GM19099 (cell line): ENCODE measurements around the gene SMC6.

Experiments used
- POLR2A ChIP-seq: IDR thresholded peaks from 3 replicates; pipeline ENCODE4 v1.6.1; 2011; ENCODE audit warnings: low read depth; ENCODE audit not compliant: insufficient read length; ENCODE audit errors: extremely low read depth

Gene SMC6

DNA sequence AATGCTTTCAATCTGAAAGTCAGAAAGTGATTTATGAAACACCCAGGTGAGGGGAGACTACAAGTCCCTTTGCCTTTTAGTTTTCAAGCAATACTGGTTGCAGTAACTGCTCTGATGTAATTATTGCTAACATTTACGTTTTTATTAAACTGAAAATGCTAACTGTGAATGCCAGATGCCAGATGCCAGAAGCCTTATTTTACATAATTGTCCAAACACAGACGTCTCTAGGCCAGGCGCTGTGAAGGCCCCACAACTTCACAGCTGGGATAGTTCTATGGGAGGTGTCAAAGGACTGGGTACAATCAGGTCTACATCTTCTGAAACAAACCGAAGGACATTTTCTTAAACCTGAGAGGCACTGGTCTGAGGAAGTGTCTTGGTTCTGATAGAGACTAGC is 35.2 kb upstream of the SMC6 start:
- no peak for TF ChIP-seq POLR2A

DNA sequence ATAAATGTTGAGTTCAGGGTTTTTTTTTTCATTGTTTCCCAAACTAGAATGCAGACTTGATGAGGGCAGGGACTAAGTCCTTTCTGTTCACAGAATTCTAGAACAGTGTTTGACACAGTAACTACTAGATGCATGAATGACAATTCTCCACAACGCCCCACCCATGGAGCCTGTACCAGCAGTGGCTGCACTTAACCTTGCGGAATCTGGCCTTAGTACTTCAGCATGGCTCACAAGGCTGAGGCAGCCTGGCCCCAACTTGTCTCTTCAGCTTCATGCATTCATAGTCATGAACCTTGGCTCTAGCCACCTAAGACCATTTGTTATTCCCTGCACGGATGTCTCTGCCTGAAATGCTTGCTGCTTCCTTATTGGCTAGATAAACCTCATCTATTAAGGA is 33.1 kb upstream of the SMC6 start:
- no peak for TF ChIP-seq POLR2A

DNA sequence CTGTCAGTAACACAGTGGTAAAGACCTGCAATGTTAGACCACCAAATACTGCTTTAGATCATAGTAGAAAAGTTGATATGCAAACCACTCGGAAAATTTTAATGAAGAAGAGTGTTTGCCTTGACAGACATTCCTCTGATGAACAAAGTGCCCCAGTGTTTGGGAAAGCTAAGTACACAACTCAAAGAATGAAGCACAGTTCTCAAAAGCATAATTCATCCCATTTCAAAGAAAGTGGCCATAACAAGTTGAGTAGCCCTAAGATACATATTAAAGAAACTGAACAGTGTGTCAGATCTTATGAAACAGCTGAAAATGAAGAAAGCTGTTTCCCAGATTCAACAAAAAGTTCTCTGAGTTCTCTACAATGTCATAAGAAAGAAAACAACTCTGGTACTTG is 27.9 kb upstream of the SMC6 start:
- TF ChIP-seq POLR2A = no peak

DNA sequence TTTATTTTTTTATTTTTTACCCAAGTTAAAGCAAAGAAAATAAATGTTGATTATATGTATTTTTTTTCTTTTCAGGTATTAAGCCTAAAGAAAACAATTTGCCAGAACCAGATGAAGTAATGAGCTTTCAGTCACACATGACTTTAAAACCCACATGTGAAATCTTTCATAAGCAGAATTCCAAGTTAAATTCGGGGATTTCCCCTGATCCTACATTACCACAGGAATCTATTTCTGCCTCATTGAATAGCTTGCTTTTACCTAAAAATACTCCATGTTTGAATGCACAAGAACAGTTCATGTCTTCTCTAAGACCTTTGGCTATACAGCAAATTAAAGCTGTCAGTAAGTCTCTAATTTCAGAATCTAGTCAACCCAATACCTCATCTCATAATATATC is 26.9 kb upstream of the SMC6 start:
- TF ChIP-seq POLR2A = no peak

DNA sequence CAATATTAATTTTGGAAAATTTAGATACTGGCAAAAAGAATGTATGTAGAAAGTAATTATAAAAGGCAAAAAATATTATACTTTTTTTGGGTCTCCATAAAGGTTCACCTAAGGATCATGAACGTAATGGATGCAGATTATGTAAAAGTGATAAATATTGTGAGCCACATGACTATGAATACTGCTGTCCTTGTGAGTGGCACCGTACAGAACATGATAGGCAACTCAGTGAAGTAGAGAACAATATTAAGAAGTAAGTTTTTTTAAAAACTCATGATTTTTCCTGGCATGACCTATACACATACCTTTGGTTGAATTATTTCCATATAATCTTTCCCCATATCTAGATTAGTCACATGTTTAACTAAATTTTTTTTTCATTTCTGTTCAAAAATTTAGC is 18.9 kb upstream of the SMC6 start:
- no peak for TF ChIP-seq POLR2A

DNA sequence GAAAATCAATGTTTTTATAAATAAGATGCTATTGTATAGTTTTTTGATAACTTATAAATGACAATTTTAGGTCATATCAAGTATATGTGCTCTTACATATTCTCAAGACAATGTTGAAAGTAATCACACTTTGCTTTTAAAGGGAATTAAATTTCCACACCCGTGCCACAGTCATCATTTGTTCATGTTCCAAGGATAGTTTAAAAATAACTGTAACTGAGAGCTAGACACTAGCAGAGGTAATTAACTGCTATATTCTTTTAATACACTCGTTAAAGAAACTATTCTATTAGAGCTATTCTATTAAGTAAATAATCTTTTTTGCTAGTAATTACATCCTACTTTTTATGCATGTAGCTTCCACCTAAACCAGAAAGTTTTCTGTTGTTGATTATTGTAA is 18.3 kb upstream of the SMC6 start:
- no peak for TF ChIP-seq POLR2A

DNA sequence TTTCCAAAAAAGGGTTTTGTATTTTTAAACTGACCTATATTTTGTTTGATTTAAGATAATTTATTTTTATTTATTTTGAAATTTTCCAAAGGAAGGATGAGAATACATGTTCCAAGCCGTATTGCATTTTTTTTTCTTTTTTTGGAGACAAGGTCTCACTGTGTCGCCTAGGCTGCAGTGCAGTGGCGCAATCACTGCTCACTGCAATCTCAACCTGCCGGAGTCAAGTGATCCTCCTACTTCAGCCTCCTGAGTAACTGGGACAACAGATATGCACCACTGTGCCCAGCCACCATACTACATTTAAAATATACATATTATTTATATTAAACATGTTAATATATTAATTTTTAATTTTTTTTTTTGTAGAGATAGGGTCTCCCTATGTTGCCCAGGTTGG is 15.3 kb upstream of the SMC6 start:
- no peak for TF ChIP-seq POLR2A

DNA sequence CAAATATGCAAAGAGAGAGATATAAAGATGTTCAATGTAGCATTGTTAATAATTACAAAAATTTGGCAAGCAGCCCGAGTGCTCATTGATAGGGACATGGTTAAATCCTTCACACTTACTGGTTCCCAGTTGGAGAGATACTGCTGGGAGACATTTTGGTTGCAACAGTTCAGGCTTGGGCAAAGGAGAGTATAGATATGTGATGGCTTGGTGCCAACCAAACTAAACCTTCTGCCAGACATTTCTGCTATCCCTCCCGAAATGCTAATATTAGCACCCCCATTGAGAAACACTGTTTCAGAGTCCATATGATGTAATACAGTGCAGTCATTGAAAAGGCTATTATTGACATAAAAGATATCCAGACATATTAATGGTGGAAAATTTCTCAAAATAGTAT is 11.8 kb upstream of the SMC6 start:
- no peak for TF ChIP-seq POLR2A

DNA sequence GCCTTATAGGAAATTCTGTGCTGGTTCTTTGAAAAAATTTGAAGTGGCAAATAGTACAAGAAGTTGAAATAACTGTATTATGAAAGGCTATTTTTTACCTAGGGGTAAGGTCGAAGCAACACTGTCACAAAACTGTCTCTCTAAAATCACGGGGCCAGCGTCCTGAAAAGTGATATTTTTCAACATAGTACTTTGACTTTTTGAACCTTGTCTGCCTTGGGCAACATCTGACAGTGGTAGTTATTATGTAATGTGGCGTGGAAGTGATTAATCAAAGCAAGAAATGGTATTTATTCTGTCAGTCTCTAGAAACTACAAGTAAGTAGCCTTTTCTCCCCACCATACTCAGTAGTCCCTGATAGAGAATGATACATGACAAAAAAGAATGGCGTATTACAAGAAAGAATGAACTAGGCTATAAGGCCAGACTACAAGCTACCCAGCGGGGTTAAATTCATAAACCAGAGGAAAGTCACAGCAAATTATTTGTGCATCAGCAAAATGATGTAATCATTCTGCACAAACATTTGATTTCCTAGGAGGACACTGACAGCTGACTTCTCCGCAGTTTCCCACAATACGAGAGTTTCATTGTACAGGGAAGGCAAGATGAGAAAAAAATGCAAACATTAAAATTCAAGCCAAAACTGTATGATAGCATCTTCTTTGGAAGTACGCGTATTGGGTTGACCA is 10.2 kb upstream of the SMC6 start:
- TF ChIP-seq POLR2A = no peak

DNA sequence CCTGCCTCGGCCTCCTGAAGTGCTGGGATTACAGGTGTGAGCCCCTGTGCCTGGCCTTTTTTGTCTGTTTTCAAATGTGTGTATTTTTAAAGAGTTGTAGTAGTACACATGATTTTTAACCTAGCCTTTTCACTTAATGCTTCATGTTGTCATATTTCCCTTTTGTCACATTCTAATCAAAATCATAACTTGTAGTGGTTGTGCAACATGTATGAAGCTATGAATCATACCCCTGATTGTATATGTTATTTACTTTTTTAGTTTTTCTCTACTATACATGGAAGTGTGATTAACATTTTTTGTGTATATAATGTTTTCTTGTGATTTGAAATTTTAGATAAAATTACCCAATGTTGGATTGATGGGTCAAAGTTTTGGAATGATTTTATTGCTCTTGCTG is 8.8 kb upstream of the SMC6 start:
- no peak for TF ChIP-seq POLR2A

DNA sequence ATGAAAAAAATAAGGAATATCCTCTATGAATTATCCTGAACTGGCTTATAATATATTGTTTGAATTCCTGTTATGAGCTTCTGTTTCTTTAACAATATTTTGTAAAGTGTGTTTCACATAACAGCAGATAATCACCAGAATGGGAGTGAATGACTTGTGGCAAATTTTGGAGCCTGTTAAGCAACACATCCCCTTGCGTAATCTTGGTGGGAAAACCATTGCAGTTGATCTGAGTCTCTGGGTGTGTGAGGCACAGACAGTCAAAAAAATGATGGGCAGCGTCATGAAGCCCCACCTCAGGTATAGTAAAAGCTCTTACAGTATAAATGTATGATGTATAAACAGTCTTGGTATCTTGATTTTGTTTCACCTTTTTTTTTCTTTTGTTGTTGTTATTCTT is 6.2 kb upstream of the SMC6 start:
- no peak for TF ChIP-seq POLR2A

DNA sequence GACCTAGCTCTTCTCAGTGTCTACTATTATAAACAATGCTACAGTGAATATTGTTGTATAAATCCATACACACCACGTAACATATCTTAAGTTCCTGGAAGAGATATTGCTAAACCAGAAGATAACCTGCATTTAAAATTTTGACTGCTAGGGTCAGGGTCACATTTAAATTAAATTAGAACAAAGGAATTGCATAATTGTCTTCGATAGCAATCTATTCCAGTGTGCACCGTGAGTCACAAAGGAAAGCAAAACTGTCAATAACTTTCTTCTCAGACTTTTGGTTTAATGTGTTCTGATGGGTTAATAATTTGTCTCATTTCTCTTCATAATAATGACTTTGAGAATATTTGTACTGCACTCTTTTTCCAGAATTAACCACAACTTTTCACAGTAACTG is 4.5 kb upstream of the SMC6 start:
- no peak for TF ChIP-seq POLR2A

DNA sequence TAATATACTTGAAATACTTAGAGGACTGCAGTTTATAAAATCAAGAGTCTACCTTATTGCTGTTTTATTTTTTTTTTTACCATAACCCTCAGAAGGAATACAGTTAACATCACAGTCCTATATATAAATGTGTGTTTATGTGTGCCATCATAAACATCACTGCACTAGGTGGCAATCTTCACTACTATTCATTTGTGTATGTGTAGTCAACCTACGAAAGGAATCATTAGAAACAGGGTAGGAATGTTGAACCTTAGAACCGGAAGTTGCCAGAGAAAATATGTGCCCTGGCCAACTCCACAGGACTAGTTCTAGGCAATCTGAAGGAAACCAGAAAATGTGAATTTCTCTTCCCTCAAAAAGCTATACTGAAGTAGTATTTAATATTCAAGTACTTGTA is 3.7 kb upstream of the SMC6 start:
- no peak for TF ChIP-seq POLR2A

DNA sequence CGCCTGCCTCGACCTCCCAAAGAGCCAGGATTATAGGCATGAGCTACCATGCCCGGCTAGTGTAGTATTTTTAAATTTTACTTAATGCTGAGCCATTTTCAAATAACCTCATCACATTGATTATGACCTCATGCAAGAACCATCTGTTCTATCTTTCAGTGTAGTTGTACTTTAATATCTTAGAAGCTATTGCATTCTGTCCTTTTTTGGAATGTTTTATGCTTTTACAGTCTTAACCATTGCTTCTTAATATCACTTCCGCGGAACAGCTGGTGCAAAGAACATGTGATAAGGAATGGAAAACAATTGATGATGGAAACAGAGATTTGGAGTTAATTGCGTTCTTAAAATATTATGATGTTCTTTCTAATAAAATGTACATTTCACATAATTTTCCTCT is 3.1 kb upstream of the SMC6 start:
- no peak for TF ChIP-seq POLR2A

DNA sequence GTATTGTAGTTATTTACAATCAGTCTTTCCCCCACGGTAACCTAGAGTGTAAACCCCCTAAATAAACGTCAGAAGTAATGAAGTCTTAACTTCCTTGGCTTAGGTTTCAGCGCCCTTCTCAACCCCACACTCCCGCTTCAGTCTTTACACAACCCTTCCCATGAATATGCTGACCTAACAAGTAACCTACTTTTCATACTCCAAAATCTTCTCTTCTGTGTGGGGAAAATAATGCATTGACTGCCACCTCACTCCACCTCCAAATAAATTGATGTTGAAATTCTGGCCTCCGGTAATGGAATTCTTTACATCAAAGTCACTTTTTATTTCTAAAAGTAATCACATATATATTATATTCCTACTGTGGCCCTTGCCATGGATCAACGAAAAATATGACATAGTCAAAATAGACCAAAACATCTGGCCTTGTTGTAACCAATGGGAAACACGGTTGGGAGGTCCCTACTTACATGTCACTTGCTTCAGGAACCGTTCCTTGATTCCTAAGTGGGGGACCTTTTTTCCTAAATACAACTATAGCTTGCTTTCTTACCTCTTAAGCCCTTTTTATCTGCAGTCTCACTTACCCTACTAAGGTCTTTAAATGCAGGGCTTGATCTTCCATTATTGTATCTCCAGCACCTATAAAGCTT is 1.3 kb upstream of the SMC6 start:
- no peak for TF ChIP-seq POLR2A

DNA sequence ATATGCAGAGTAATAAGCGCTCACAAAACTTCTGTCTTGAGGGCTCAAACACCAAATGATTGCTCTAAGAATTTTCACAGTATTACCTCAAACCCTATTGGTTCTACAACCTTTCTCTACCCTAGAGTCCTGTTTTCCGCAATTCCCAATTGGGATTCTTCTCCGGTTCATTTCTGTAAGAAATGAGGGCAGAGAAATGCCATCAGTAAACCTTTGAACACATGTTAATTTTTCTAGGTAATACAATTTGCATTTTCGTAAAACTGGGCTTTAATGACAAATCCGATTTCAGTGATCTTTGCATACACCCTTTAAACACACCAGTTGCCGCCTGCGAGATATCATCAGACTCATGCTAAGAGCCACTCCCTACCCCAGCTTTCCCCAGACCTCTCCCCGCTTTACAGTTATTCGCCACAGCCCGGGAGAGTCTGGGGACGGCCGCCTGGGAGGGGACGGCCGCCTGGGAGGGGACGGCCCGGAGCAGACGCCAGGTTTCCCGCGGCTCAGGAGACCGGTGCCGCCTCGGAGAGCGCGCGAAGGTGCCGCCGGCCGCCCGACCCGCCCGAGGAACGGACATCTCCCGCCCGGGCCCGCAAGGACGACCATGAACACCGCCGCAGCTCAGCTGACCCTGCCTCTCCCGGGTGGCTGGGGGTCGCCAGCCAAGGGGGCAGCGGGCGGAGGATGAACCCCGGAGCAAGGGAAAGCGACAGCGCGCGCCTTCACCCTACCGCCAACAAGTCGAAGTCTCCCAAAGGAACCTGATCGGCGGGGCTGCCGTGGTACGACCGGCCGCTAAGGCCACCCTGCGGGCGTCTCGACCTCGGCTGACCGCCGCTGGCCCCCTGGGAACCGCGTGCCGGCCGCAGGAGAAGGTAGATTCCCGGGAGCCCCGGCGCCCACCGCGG is 463 bp downstream of the SMC6 start:
- TF ChIP-seq POLR2A = peak; percentile 61

DNA sequence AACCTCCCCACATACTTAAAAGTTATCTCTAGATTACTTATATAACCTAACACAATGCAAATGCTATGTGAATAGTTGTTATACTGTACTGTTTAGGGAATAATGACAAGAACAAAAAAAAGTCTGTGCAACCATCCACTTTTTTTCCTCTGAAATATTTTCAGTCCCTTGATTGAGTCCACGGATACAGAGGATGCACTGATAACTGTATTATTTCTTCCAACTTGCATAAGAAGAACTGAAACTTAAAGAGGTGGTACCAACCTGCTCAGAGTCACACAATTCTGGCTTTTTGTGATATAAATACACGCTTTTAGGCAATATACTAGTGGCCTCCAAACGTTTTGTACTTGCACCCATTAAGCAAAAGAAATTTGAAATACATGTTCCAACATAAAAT is 1.4 kb downstream of the SMC6 start:
- no peak for TF ChIP-seq POLR2A
